SK-N-MC (cell line): ENCODE results near the gene MEPE.

Experiments used
- EZH2 ChIP-seq: fragments of 200-600 bp; sonication (generic); IDR thresholded peaks from one replicate; pipeline ENCODE4 v1.6.1; 2017; ENCODE audit warnings: antibody characterized with exemption
- FOXP2 ChIP-seq: optimal IDR thresholded peaks from 2 replicates; pipeline ENCODE3; 2011; ENCODE audit warnings: mild to moderate bottlenecking, moderate library complexity; ENCODE audit not compliant: insufficient read depth; ENCODE audit errors: extremely low read length, control extremely low read depth
- POLR2AphosphoS5 ChIP-seq: IDR thresholded peaks from 2 replicates; pipeline ENCODE4 v1.6.1; 2012; ENCODE audit warnings: mild to moderate bottlenecking, low read depth, low read length, borderline replicate concordance

DNA sequence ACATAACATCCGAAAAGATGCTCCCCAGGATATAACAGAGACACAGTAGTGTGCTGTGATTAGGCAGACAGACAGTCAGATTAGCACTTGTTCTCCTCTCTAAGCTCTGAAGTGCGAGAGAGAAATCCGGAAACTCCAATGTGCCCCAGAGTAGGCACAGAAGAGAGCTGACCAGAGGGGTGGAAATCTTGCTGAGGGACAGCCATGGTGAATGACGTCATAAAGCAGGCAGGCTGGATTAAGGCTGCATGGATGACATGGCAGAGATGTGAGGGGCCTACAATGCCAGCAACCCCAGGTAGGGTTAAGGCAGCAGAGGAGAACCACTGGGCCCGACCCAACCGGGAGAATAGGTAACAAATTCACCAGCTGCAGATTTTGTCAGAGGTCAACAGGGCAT, 53.3 kb downstream of the MEPE start:
- TF ChIP-seq POLR2AphosphoS5, result no peak
- no peak for TF ChIP-seq EZH2
- TF ChIP-seq FOXP2, result no peak
